ENCODE measurements around the gene ERCC6.

DNA sequence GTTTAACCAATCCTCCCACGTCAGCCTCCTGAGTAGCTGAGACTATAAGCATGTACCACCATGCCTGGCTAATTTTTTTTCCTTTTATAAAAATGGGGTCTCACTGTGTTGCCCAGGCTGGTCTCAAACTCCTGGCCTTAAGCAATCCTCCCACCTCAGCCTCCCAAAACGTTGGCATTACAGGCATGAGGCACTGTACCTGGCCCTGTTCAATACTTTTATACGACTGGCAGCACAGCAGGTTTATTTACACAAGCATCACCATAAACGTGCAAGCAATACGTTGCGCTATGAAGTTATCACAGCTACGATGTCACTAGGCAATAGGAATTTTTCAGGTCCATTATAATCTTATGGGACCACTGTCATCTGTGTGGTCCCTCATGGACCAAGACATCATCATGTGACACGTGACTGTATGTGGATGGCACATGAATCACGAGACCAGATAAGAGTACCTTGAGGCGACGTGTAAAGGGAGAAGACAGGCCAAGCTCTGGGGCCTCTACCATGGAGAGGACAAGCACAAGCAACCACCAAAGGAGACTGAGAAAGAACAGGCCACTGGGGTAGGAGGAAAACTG lies 36.7 kb upstream of the ERCC6 start:
- TF ChIP-seq, protein P1, sequence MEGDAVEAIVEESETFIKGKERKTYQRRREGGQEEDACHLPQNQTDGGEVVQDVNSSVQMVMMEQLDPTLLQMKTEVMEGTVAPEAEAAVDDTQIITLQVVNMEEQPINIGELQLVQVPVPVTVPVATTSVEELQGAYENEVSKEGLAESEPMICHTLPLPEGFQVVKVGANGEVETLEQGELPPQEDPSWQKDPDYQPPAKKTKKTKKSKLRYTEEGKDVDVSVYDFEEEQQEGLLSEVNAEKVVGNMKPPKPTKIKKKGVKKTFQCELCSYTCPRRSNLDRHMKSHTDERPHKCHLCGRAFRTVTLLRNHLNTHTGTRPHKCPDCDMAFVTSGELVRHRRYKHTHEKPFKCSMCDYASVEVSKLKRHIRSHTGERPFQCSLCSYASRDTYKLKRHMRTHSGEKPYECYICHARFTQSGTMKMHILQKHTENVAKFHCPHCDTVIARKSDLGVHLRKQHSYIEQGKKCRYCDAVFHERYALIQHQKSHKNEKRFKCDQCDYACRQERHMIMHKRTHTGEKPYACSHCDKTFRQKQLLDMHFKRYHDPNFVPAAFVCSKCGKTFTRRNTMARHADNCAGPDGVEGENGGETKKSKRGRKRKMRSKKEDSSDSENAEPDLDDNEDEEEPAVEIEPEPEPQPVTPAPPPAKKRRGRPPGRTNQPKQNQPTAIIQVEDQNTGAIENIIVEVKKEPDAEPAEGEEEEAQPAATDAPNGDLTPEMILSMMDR (IDR thresholded peaks at IDR 0.05; ENCODE audit: poor library complexity): no peak
- TF ChIP-seq EZH2phosphoT487 (IDR thresholded peaks at IDR 0.05; ENCODE audit: low read depth, severe bottlenecking, unreplicated experiment) (no peak), EZH2 (IDR thresholded peaks at IDR 0.05; ENCODE audit: borderline replicate concordance) (no peak)
